G401.6 (cell line): ENCODE measurements around the gene FOXRED2.
A peak's percentile ranks its signal among the peaks of the same experiment; 100 is the strongest.
"Not testable (repeated sequence)": the region's sequence is repeated elsewhere in the genome, so short reads cannot be mapped to it uniquely, and the experiment has no call there.

Source experiments
- FAIRE-seq: peaks from 2 replicates; lab custom pipeline; 2012; peaks lifted over from hg19 to GRCh38; lab: Jason Lieb, UNC

Gene FOXRED2

GRCh38 chr22:36506637-36507517 lies at the start of gene FOXRED2:
TSS of gene FOXRED2 (minus strand) at chr22:36507040. CDS start at chr22:36506422, 618 bp downstream.
- FAIRE-seq: no peak

- no peak for FAIRE-seq
Measured at GRCh38 chr22:36554098-36554497, 47.3 kb upstream of the FOXRED2 start.

GRCh38 chr22:36552289-36552688 lies 45.4 kb upstream of the FOXRED2 start:
- no peak for FAIRE-seq

GRCh38 chr22:36550701-36551495 lies 44.1 kb upstream of the FOXRED2 start:
- no peak for FAIRE-seq

- no peak for FAIRE-seq
Measured at GRCh38 chr22:36549033-36549432, 42.2 kb upstream of the FOXRED2 start.

- no peak for FAIRE-seq
Measured at GRCh38 chr22:36548606-36549005, 41.8 kb upstream of the FOXRED2 start.

- no peak for FAIRE-seq
Measured at GRCh38 chr22:36546932-36547331, 40.1 kb upstream of the FOXRED2 start.

GRCh38 chr22:36546092-36546804 lies 39.4 kb upstream of the FOXRED2 start:
- FAIRE-seq: peak; percentile 86

GRCh38 chr22:36544107-36544620 lies 37.3 kb upstream of the FOXRED2 start:
- FAIRE-seq: no peak

- peak; percentile 33 for FAIRE-seq
Measured at GRCh38 chr22:36541831-36542411, 35.1 kb upstream of the FOXRED2 start.

GRCh38 chr22:36540867-36541642 lies 34.2 kb upstream of the FOXRED2 start:
- FAIRE-seq: no peak

- FAIRE-seq: no peak
Measured at GRCh38 chr22:36538529-36538928, 31.7 kb upstream of the FOXRED2 start.

GRCh38 chr22:36536717-36537116 lies 29.9 kb upstream of the FOXRED2 start:
- no peak for FAIRE-seq

- FAIRE-seq: not testable (repeated sequence)
Measured at GRCh38 chr22:36533320-36533719, 26.5 kb upstream of the FOXRED2 start.

- no peak for FAIRE-seq
Measured at GRCh38 chr22:36532466-36532865, 25.6 kb upstream of the FOXRED2 start.

GRCh38 chr22:36528795-36529751 lies 22.2 kb upstream of the FOXRED2 start, which contains the start of gene EIF3D:
TSS of gene EIF3D (minus strand) at chr22:36529166. CDS start at chr22:36526121, 3,045 bp downstream.
- FAIRE-seq: peak; percentile 99

GRCh38 chr22:36528341-36528740 lies 21.5 kb upstream of the FOXRED2 start:
- FAIRE-seq: no peak

GRCh38 chr22:36522662-36523061 lies 15.8 kb upstream of the FOXRED2 start:
- no peak for FAIRE-seq

- FAIRE-seq: no peak
Measured at GRCh38 chr22:36520423-36520822, 13.6 kb upstream of the FOXRED2 start.

GRCh38 chr22:36519906-36520305 lies 13.1 kb upstream of the FOXRED2 start:
- not testable (repeated sequence) for FAIRE-seq
